Suprapubic skin (tissue), 4 donors: Measurements from ENCODE around the gene BZW1.

Experiments
- CTCF ChIP-seq, 2 donors: fragments of 200-600 bp in 1 of 2; fragments of 450-650 bp in 1 of 2; sonication (generic) in 1 of 2; IDR thresholded peaks; one replicate each; pipeline ENCODE4 v1.5.1; 2016 to 2019; ENCODE audit warnings: antibody characterized with exemption in 2 of 2, mild to moderate bottlenecking in 1 of 2, moderate library complexity in 1 of 2
- EP300 ChIP-seq: sonication (generic); formaldehyde crosslinking; IDR thresholded peaks from one replicate; pipeline ENCODE4 v1.6.1; 2017; ENCODE audit warnings: antibody characterized with exemption
- POLR2AphosphoS5 ChIP-seq, 3 donors: sonication (generic); formaldehyde crosslinking; IDR thresholded peaks; one replicate each; pipeline ENCODE4 v1.6.1; 2017; ENCODE audit warnings: antibody characterized with exemption in 3 of 3

- no peak for TF ChIP-seq CTCF (IDR thresholded peaks at IDR 0.05)
- TF ChIP-seq POLR2AphosphoS5 (IDR thresholded peaks at IDR 0.05): no peak
- no peak for TF ChIP-seq EP300
Observed at GRCh38 chr2:200850512-200851256, 39.0 kb downstream of the BZW1 start.
